Mucosa of stomach (tissue), 1 donor: ENCODE data around the gene RUFY1.
"Not testable (repeated sequence)": the region's sequence is repeated elsewhere in the genome, so short reads cannot be mapped to it uniquely, and the experiment has no call there.

ENCODE experiments used
- H3K27me3 ChIP-seq: one replicate; pipeline ENCODE4 v1.7.0; 2013; ENCODE audit warnings: mild to moderate bottlenecking, low read length; ENCODE audit not compliant: control insufficient read depth, insufficient read depth
- H3K36me3 ChIP-seq: one replicate; pipeline ENCODE4 v1.7.0; 2013; ENCODE audit warnings: low read length; ENCODE audit not compliant: control insufficient read depth, insufficient read depth
- H3K4me1 ChIP-seq: one replicate; pipeline ENCODE4 v1.7.0; 2013; ENCODE audit warnings: mild to moderate bottlenecking, low read length; ENCODE audit not compliant: control insufficient read depth, insufficient read depth
- H3K4me3 ChIP-seq: one replicate; pipeline ENCODE4 v1.7.0; 2013; ENCODE audit warnings: low read length
- H3K9ac ChIP-seq: one replicate; pipeline ENCODE4 v1.7.0; 2013; ENCODE audit warnings: mild to moderate bottlenecking, low read length, moderate library complexity
- H3K9me3 ChIP-seq: one replicate; pipeline ENCODE4 v1.7.0; 2013; ENCODE audit warnings: mild to moderate bottlenecking, low read length, moderate library complexity; ENCODE audit not compliant: control insufficient read depth
- donor health status: Pancreatic carcinoma.

The RUFY1 gene

GRCh38 chr5:179517746-179518145, 32.6 kb upstream of the RUFY1 start:
- H3K9me3 ChIP-seq, H3K27me3 ChIP-seq, H3K4me1 ChIP-seq, H3K4me3 ChIP-seq, H3K9ac ChIP-seq, H3K36me3 ChIP-seq: not testable (repeated sequence)

- not testable (repeated sequence) for H3K4me1 ChIP-seq, H3K9me3 ChIP-seq, H3K27me3 ChIP-seq, H3K4me3 ChIP-seq, H3K9ac ChIP-seq, H3K36me3 ChIP-seq
These were observed 32.0 kb upstream of the RUFY1 start for GRCh38 chr5:179518369-179518768.

- not testable (repeated sequence) for H3K9ac ChIP-seq, H3K4me3 ChIP-seq, H3K9me3 ChIP-seq, H3K27me3 ChIP-seq, H3K4me1 ChIP-seq, H3K36me3 ChIP-seq
These were observed 30.8 kb upstream of the RUFY1 start for GRCh38 chr5:179519416-179520070.

- H3K4me3 ChIP-seq, H3K36me3 ChIP-seq, H3K4me1 ChIP-seq, H3K27me3 ChIP-seq, H3K9ac ChIP-seq, H3K9me3 ChIP-seq: not testable (repeated sequence)
These were observed 28.2 kb upstream of the RUFY1 start for GRCh38 chr5:179522107-179522506.

- H3K4me1 ChIP-seq, result no peaks in the 10 kb centered on the region
- no peaks in the 10 kb centered on the region for H3K27me3 ChIP-seq
- H3K36me3 ChIP-seq, result no peaks in the 10 kb centered on the region
- no peak overlapping the region for H3K4me3 ChIP-seq
- H3K9ac ChIP-seq, result no peak overlapping the region
- H3K9me3 ChIP-seq, result no peaks in the 10 kb centered on the region
These were observed 23.4 kb upstream of the RUFY1 start for GRCh38 chr5:179526978-179527377.

GRCh38 chr5:179530069-179530998, 20.0 kb upstream of the RUFY1 start:
- no peaks in the 10 kb centered on the region for H3K4me1 ChIP-seq
- H3K27me3 ChIP-seq, result no peaks in the 10 kb centered on the region
- no peaks in the 10 kb centered on the region for H3K36me3 ChIP-seq
- H3K9ac ChIP-seq, result peak overlapping the region; percentile 55
- no peak overlapping the region for H3K4me3 ChIP-seq
- no peaks in the 10 kb centered on the region for H3K9me3 ChIP-seq

GRCh38 chr5:179533024-179533423, 17.3 kb upstream of the RUFY1 start:
- Histone ChIP-seq H3K27me3 (no peaks in the 10 kb centered on the region), H3K9me3 (no peaks in the 10 kb centered on the region), H3K36me3 (no peaks in the 10 kb centered on the region), H3K4me3 (no peak overlapping the region), H3K4me1 (no peaks in the 10 kb centered on the region), H3K9ac (no peak overlapping the region)

- Histone ChIP-seq H3K4me1 (no peaks in the 10 kb centered on the region), H3K4me3 (no peak overlapping the region), H3K9ac (no peak overlapping the region), H3K9me3 (no peaks in the 10 kb centered on the region), H3K36me3 (no peaks in the 10 kb centered on the region), H3K27me3 (no peaks in the 10 kb centered on the region)
These were observed 16.4 kb upstream of the RUFY1 start for GRCh38 chr5:179533907-179534306.

- Histone ChIP-seq H3K4me3 (no peak overlapping the region), H3K9ac (no peak overlapping the region), H3K27me3 (no peaks in the 10 kb centered on the region), H3K9me3 (no peaks in the 10 kb centered on the region), H3K36me3 (no peaks in the 10 kb centered on the region), H3K4me1 (no peaks in the 10 kb centered on the region)
These were observed 15.9 kb upstream of the RUFY1 start for GRCh38 chr5:179534431-179534830.

GRCh38 chr5:179536676-179537075, 13.7 kb upstream of the RUFY1 start:
- Histone ChIP-seq H3K27me3 (no peaks in the 10 kb centered on the region), H3K4me3 (no peak overlapping the region), H3K9me3 (no peaks in the 10 kb centered on the region), H3K36me3 (no peaks in the 10 kb centered on the region), H3K4me1 (no peaks in the 10 kb centered on the region), H3K9ac (no peak overlapping the region)

- Histone ChIP-seq H3K9ac (no peak overlapping the region), H3K27me3 (no peaks in the 10 kb centered on the region), H3K9me3 (no peaks in the 10 kb centered on the region), H3K4me3 (no peak overlapping the region), H3K36me3 (no peaks in the 10 kb centered on the region), H3K4me1 (no peaks in the 10 kb centered on the region)
These were observed 8.2 kb upstream of the RUFY1 start for GRCh38 chr5:179542170-179542569.

GRCh38 chr5:179543275-179543674, 7.1 kb upstream of the RUFY1 start:
- not testable (repeated sequence) for H3K4me3 ChIP-seq, H3K36me3 ChIP-seq, H3K4me1 ChIP-seq, H3K27me3 ChIP-seq, H3K9me3 ChIP-seq, H3K9ac ChIP-seq
